PC-9 (cell line): ENCODE data around the gene ZCCHC7. TPM values are rescaled to one million over a fixed set of nuclear protein-coding genes. Genes with fewer than 3 reads are reported as not detected.

ENCODE experiments used
- BruUV-seq: library from RNA; stranded (reverse); fragments of 400-500 nt; replicated peaks from 2 replicates; lab custom pipeline; 2021; lab: Mats Ljungman, UMichigan
- CTCF ChIA-PET: fragments of 300-600 bp; sonication (Branson Sonifier 250); formaldehyde crosslinking; loops from one replicate; lab custom pipeline; 2022; ENCODE audit warnings: antibody characterized with exemption; lab: Charles Lee
- POLR2A ChIA-PET: fragments of 300-600 bp; sonication (Branson Sonifier 250); formaldehyde crosslinking; loops from one replicate; lab custom pipeline; 2022; ENCODE audit warnings: antibody characterized with exemption; ENCODE audit not compliant: unreplicated experiment; lab: Charles Lee
- DNase-seq, 2 experiments: peaks; one replicate each; pipeline versions ENCODE4 v3.0.0 to v3.0.0-alpha.2; 2015 to 2022; ENCODE audit warnings: mixed read lengths in 1 of 2
- H2AFZ ChIP-seq: fragments of 200-600 bp; sonication (generic); 2 replicates; pipeline ENCODE4 v1.8.1; 2017; ENCODE audit warnings: antibody characterized with exemption
- H3F3A ChIP-seq: fragments of 200-600 bp; sonication (generic); 2 replicates; pipeline ENCODE4 v1.8.1; 2017; ENCODE audit warnings: antibody characterized with exemption, mild to moderate bottlenecking, low read depth; ENCODE audit not compliant: insufficient read depth
- H3K27ac ChIP-seq: fragments of 200-600 bp; sonication (generic); 2 replicates; pipeline ENCODE4 v1.6.1; 2016; ENCODE audit warnings: mixed run types
- H3K27me3 ChIP-seq: fragments of 200-600 bp; sonication (generic); 2 replicates; pipeline ENCODE4 v1.6.1; 2016; ENCODE audit warnings: low read depth, mixed run types; ENCODE audit not compliant: insufficient read depth
- H3K36me3 ChIP-seq: fragments of 200-600 bp; sonication (generic); 2 replicates; pipeline ENCODE4 v1.6.1; 2016; ENCODE audit warnings: low read depth, mixed run types
- H3K4me1 ChIP-seq: fragments of 200-600 bp; sonication (generic); replicated peaks from 2 replicates; pipeline ENCODE4 v1.6.1; 2016; ENCODE audit warnings: mixed run types; ENCODE audit not compliant: insufficient read depth
- H3K4me2 ChIP-seq: fragments of 200-600 bp; sonication (generic); 2 replicates; pipeline ENCODE4 v1.6.1; 2017; ENCODE audit warnings: mixed run types
- H3K4me3 ChIP-seq: fragments of 200-600 bp; sonication (generic); 2 replicates; pipeline ENCODE4 v1.6.1; 2016; ENCODE audit warnings: mixed run types
- H3K79me2 ChIP-seq: fragments of 200-600 bp; sonication (generic); 2 replicates; pipeline ENCODE4 v1.6.1; 2017; ENCODE audit warnings: low read depth, mixed run types
- H3K9me2 ChIP-seq: fragments of 200-600 bp; sonication (generic); 2 replicates; pipeline ENCODE4 v1.8.1; 2017; ENCODE audit warnings: mild to moderate bottlenecking; ENCODE audit not compliant: insufficient read depth
- H3K9me3 ChIP-seq: fragments of 200-600 bp; sonication (generic); 2 replicates; pipeline ENCODE4 v1.8.1; 2016; ENCODE audit warnings: low read depth; ENCODE audit not compliant: insufficient read depth
- H4K20me1 ChIP-seq: fragments of 200-600 bp; sonication (generic); 2 replicates; pipeline ENCODE4 v1.8.1; 2017; ENCODE audit not compliant: insufficient read depth
- EZH2 ChIP-seq: fragments of 200-600 bp; sonication (generic); IDR thresholded peaks from 2 replicates; pipeline ENCODE4 v1.8.0; 2017; ENCODE audit warnings: antibody characterized with exemption, low read depth
- intact Hi-C: fragments of 100-400 bp; cut with micrococcal nuclease; formaldehyde crosslinking; loops from one replicate; pipeline ENCODE4 v1.10.0; 2022; ENCODE audit not compliant: unreplicated experiment
- total RNA-seq: library from RNA; stranded (reverse); gene quantifications from 2 replicates; pipeline ENCODE4 v1.2.3, GENCODE V29; 2021
- TF ChIP-seq, protein P1 (sequence below): fragments of 200-600 bp; sonication (generic); conservative IDR thresholded peaks from 2 replicates; pipeline ENCODE4 v1.6.1; 2017; ENCODE audit warnings: mixed run types, antibody characterized with exemption, mild to moderate bottlenecking, moderate library complexity

Gene ZCCHC7
- total RNA-seq, 1 experiment from 2014 or later = 15.9 TPM

DNA sequence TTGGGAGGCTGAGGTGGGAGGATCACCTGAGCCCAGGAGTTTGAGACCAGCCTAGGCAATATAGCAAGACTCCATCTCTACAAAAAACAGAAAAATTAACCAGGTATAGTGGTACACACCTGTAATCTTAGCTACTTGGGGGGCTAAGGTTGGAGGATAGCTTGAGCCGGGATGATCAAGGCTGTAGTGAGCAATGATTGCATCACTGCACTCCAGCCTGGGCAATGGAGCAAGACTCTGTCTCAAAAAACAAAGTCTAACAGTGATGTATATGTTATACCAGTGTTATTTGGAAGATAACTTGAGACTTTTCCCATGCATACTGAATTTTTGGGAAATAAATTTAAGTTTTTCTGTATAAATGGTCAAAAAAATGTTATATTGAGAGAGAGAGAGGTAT is 146.3 kb downstream of the ZCCHC7 start:
- H3K4me1 ChIP-seq = no peaks in the 10 kb centered on the region
- no peak overlapping the region for H3K4me2 ChIP-seq
- ChIA-PET CTCF (no interaction called here), POLR2A (interaction anchor here (0.6 kb wide), 1 partner anchor 200 kb away, joined by 3 read pairs; no protein-coding TSS in a partner anchor)
- H2AFZ ChIP-seq = no peak overlapping the region
- no peaks in the 10 kb centered on the region; the same call in 1 of the 2 replicates for H4K20me1 ChIP-seq
- no peak for DNase-seq
- no peaks in the 10 kb centered on the region for H3K36me3 ChIP-seq
- intact Hi-C loops = no loop called here
- H3K79me2 ChIP-seq = no peaks in the 10 kb centered on the region
- no peaks in the 10 kb centered on the region for H3K9me2 ChIP-seq
- no peak overlapping the region for H3K4me3 ChIP-seq
- no peaks in the 10 kb centered on the region for H3F3A ChIP-seq
- H3K27ac ChIP-seq = no peak overlapping the region
- H3K27me3 ChIP-seq = no peaks in the 10 kb centered on the region
- H3K9me3 ChIP-seq = no peaks in the 10 kb centered on the region
- TF ChIP-seq EZH2 = no peak
- TF ChIP-seq, protein P1, sequence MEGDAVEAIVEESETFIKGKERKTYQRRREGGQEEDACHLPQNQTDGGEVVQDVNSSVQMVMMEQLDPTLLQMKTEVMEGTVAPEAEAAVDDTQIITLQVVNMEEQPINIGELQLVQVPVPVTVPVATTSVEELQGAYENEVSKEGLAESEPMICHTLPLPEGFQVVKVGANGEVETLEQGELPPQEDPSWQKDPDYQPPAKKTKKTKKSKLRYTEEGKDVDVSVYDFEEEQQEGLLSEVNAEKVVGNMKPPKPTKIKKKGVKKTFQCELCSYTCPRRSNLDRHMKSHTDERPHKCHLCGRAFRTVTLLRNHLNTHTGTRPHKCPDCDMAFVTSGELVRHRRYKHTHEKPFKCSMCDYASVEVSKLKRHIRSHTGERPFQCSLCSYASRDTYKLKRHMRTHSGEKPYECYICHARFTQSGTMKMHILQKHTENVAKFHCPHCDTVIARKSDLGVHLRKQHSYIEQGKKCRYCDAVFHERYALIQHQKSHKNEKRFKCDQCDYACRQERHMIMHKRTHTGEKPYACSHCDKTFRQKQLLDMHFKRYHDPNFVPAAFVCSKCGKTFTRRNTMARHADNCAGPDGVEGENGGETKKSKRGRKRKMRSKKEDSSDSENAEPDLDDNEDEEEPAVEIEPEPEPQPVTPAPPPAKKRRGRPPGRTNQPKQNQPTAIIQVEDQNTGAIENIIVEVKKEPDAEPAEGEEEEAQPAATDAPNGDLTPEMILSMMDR = no peak
- BruUV-seq = no TSS peak

DNA sequence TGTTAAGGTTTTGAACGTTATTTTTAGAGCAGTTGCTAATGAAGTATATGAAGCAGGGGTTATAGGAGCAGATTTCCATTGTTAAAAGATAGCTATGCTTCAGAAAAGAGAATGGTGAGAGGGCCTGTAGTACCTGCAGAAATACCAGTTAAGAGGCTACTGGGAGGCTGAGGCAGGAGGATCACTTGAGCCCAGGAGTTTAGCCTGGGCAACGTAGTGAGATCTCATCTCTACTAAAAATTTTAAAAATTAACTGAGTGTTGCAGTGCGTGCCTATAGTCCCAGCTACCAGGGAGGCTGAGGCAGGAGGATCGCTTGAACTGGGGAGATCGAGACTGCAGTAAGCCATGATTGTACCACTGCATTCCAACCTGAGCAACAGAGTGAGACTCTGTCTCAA is 148.8 kb downstream of the ZCCHC7 start:
- H3F3A ChIP-seq = no peaks in the 10 kb centered on the region
- intact Hi-C loops = no loop called here
- no peak for DNase-seq
- H4K20me1 ChIP-seq = no peaks in the 10 kb centered on the region
- no peaks in the 10 kb centered on the region for H3K36me3 ChIP-seq
- ChIA-PET CTCF (no interaction called here), POLR2A (no interaction called here)
- H3K27me3 ChIP-seq = no peaks in the 10 kb centered on the region
- no peak overlapping the region for H3K27ac ChIP-seq
- H3K4me2 ChIP-seq = no peak overlapping the region
- H3K9me2 ChIP-seq = no peaks in the 10 kb centered on the region
- H3K4me3 ChIP-seq = no peak overlapping the region
- no peak overlapping the region for H2AFZ ChIP-seq
- H3K79me2 ChIP-seq = no peaks in the 10 kb centered on the region
- TF ChIP-seq, protein P1 = no peak
- TF ChIP-seq EZH2 = no peak
- no TSS peak for BruUV-seq
- no peaks in the 10 kb centered on the region for H3K9me3 ChIP-seq
- H3K4me1 ChIP-seq = no peaks in the 10 kb centered on the region

DNA sequence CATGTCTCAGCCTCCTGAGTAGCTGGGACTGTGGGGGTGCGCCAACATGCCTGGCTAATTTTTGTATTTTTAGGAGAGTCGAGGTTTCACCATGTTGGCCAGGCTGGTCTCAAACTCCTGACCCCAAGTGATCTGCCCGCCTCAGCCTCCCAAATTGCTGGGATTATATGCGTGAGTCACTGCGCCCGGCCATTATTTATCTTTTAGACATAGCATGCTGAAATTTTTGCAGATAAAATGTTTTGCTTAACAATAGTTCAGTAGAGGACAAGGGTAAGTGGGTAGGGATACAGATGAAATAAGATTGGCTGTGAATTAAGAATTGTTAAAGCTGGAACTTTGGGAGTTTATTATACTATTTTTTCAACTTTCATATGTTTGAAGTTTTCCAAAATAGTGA is 151.3 kb downstream of the ZCCHC7 start:
- ChIA-PET CTCF (no interaction called here), POLR2A (no interaction called here)
- no peaks in the 10 kb centered on the region for H3F3A ChIP-seq
- no peak overlapping the region for H3K4me3 ChIP-seq
- BruUV-seq = no TSS peak
- DNase-seq = no peak
- TF ChIP-seq, protein P1 = no peak
- TF ChIP-seq EZH2 = no peak
- no peaks in the 10 kb centered on the region for H3K79me2 ChIP-seq
- no peak overlapping the region for H2AFZ ChIP-seq
- H3K27me3 ChIP-seq = no peaks in the 10 kb centered on the region
- H3K4me2 ChIP-seq = no peak overlapping the region
- no peaks in the 10 kb centered on the region for H4K20me1 ChIP-seq
- H3K27ac ChIP-seq = no peak overlapping the region
- H3K9me2 ChIP-seq = no peaks in the 10 kb centered on the region
- intact Hi-C loops = no loop called here
- H3K9me3 ChIP-seq = no peaks in the 10 kb centered on the region
- H3K4me1 ChIP-seq = no peaks in the 10 kb centered on the region
- H3K36me3 ChIP-seq = no peaks in the 10 kb centered on the region
